Measurements from ENCODE around the gene CAAP1. TPM values are rescaled to one million over a fixed set of nuclear protein-coding genes. Genes with fewer than 3 reads are reported as not detected.

Gene CAAP1
- total RNA-seq, 8 experiments from 2014 or later, result 11.5 to 38.6 (median 19.0) TPM

DNA sequence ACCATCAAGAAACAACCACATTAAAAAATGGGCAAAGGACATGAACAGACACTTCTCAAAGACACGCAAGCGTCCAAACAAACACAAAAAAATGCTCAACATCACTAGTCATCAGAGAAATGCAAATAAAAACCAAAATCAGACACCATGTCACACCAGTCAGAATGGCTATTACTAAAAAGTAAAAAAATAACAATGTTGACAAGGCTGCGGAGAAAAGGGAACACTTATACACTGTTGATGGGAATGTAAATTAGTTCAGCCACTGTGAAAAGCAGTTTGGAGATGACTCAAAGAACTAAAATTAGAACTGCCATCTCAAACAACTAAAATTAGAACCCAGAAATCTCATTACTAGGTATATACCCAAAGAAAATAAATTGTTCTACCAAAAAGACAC, 80.4 kb downstream of the CAAP1 start:
- Histone ChIP-seq H3K27ac (no peak overlapping the region), H3K4me1 (replicated peaks in 1 of 2) (no peaks in the 10 kb centered on the region), H3K4me3 (no peak overlapping the region)
- in situ Hi-C loops (cut with MboI; ENCODE audit: low pct_unique_long_range_greater_than_20kb in 2 of 9, low sequenced_read_pairs in 9 of 9, unreplicated experiment in 9 of 9), result no loop called here
- ATAC-seq (replicated peaks in 6 of 8), result no peak
- WGBS, 10 experiments, result 82 to 100% (median 90%) methylated on average over 1 to 3 of the region's 3 CpGs; no CpG with 5 or more reads in 1 of the 10 experiments

DNA sequence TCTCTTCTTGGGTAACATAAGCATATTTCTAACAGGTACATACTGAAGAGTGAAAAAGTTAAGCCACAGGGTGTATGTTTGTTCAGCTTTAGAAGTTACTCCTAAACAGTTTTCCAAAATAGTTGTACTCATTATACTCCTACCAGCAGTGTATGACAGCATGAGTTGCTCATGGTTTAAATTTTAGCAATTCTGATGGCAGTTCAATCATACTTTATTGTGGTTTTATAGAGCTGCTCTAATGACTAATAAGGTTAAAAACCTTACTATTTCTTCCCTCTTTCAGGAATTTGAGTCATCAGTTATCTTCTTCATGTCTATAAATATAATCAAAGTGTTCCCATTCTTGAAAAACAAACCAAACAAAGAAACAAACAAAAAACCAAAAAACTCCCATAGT, 81.5 kb downstream of the CAAP1 start:
- ATAC-seq (replicated peaks in 6 of 8), result peak in 2 of 8 experiments; percentile 54 to 59
- H3K4me3 ChIP-seq, result no peak overlapping the region
- H3K4me1 ChIP-seq (replicated peaks in 1 of 2), result no peaks in the 10 kb centered on the region
- no peak overlapping the region for H3K27ac ChIP-seq
- in situ Hi-C loops (cut with MboI; ENCODE audit: low pct_unique_long_range_greater_than_20kb in 2 of 9, low sequenced_read_pairs in 9 of 9, unreplicated experiment in 9 of 9), result no loop called here

DNA sequence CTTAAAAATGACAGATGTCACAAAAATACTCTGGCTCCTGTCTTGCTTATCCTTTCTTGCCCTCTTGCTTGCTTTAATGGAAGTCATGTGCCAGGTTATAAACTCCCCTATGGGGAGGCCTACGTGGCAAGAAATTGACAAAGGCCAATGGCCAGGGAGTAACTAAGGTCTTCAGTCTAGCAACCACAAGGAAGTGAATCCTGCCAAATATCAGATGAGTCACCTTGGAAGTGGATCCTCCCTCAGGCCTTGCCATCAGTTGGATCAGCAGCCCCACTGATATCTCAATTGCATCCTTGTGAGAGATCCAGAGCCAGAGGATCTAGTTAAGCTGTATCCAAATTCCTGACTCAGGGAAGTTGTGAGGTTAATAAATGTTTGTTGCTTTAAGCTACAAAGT, 82.8 kb downstream of the CAAP1 start:
- peak in 2 of 8 experiments; percentile 92 to 94 for ATAC-seq (replicated peaks in 6 of 8)

DNA sequence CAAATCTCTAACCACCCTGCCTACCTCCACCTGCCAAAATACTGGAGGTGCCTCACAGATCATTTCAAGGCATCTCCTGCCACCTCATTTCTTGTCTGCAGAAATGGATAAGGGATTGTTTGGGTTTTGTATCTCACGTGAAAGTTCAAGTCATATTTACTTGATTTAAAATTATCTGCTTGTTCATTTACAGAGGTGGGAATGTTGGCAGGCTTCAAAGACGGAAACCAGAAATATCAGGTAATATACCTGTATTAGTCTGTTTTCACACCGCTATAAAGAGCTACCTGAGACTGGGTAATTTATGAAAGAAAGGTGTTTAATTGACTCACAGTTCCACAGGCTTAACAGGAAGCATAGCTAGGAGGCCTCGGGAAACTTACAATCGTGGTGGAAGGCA, 85.4 kb downstream of the CAAP1 start:
- Histone ChIP-seq H3K4me1 (replicated peaks in 1 of 2) (no peaks in the 10 kb centered on the region), H3K27ac (no peak overlapping the region), H3K4me3 (no peak overlapping the region)
- ATAC-seq (replicated peaks in 6 of 8), result no peak
- 60 to 100% (median 90%) methylated on average over 1 to 4 of the region's 5 CpGs; no CpG with 5 or more reads in 1 of the 10 experiments for WGBS, 10 experiments
- in situ Hi-C loops (cut with MboI; ENCODE audit: low pct_unique_long_range_greater_than_20kb in 2 of 9, low sequenced_read_pairs in 9 of 9, unreplicated experiment in 9 of 9), result no loop called here

More for the DNA sequence above, 82.8 kb downstream of the CAAP1 start:
- 13 to 88% (median 63%) methylated on average over 1 of the region's 1 CpG; no CpG with 5 or more reads in 3 of the 10 experiments for WGBS, 10 experiments
- Histone ChIP-seq H3K4me1 (replicated peaks in 1 of 2) (no peaks in the 10 kb centered on the region), H3K27ac (no peak overlapping the region), H3K4me3 (no peak overlapping the region)
- in situ Hi-C loops (cut with MboI; ENCODE audit: low pct_unique_long_range_greater_than_20kb in 2 of 9, low sequenced_read_pairs in 9 of 9, unreplicated experiment in 9 of 9), result no loop called here

DNA sequence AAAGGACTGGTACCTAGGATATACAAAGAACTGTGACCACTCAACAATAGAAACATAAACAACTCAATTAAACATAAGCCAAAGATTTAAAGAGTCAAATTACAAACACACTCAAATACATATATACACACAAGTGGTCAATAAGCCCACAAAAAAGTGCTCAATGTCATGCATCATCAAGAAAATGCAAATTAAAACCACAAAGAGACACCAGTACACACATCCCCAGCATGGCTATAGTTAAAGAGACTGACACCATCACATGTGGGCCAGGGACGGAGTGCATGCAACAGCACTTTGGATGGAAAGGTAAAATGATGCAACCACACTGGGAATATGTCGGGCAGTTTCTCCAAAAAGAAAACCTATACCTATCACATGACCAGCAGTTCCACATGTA, 89.7 kb downstream of the CAAP1 start:
- no peak overlapping the region for H3K27ac ChIP-seq
- WGBS, 10 experiments, result 40 to 100% (median 80%) methylated on average over 1 to 2 of the region's 2 CpGs; no CpG with 5 or more reads in 3 of the 10 experiments
- H3K4me1 ChIP-seq (replicated peaks in 1 of 2), result no peaks in the 10 kb centered on the region
- no peak overlapping the region for H3K4me3 ChIP-seq
- ATAC-seq (replicated peaks in 6 of 8), result no peak
- in situ Hi-C loops (cut with MboI; ENCODE audit: low pct_unique_long_range_greater_than_20kb in 2 of 9, low sequenced_read_pairs in 9 of 9, unreplicated experiment in 9 of 9), result no loop called here

DNA sequence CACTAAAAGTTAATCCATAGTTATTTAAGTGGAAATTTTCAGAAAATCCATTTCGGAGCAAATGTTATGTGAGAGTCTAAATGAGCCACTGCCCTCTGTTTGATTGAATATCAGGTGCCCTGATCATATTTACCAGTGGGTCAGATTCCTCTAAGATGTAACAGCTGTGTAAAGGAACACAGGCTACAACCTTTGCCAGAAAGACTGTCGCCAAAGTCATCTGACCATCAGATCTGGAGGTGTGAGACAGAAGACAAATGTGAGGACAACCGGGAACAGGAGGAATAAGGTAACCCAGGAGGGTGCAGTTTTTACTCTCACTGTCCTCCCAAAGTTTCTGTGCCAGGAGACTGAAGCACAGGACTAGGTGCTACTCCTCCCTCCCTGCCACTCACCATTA, 90.8 kb downstream of the CAAP1 start:
- Histone ChIP-seq H3K4me1 (replicated peaks in 1 of 2) (no peaks in the 10 kb centered on the region), H3K27ac (no peak overlapping the region), H3K4me3 (no peak overlapping the region)
- ATAC-seq (replicated peaks in 6 of 8), result no peak
- WGBS, 10 experiments, result 40 to 100% (median 82%) methylated on average over 1 to 3 of the region's 3 CpGs; no CpG with 5 or more reads in 1 of the 10 experiments
- in situ Hi-C loops (cut with MboI; ENCODE audit: low pct_unique_long_range_greater_than_20kb in 2 of 9, low sequenced_read_pairs in 9 of 9, unreplicated experiment in 9 of 9), result no loop called here

DNA sequence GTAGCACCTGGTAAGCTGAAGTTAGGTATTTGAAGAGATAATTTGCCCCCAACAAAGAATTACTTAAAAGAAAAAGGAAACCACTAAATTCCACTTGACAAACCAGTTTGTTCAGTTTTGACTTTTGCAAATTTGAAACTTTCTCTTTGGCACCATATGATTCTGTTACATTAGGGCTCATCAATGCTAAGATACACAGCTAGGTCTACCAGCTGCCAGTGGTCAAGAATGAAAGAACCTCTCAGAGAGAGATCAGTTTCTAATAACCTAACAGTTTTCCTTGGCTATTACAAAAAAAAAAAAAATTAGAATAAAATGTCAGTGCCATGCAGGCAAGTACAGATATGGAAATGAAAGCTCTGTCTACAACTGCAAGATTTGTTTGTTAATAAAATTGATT, 92.3 kb downstream of the CAAP1 start:
- no peak overlapping the region for H3K4me3 ChIP-seq
- ATAC-seq (replicated peaks in 6 of 8), result no peak
- H3K4me1 ChIP-seq (replicated peaks in 1 of 2), result no peaks in the 10 kb centered on the region
- in situ Hi-C loops (cut with MboI; ENCODE audit: low pct_unique_long_range_greater_than_20kb in 2 of 9, low sequenced_read_pairs in 9 of 9, unreplicated experiment in 9 of 9), result no loop called here
- H3K27ac ChIP-seq, result no peak overlapping the region

DNA sequence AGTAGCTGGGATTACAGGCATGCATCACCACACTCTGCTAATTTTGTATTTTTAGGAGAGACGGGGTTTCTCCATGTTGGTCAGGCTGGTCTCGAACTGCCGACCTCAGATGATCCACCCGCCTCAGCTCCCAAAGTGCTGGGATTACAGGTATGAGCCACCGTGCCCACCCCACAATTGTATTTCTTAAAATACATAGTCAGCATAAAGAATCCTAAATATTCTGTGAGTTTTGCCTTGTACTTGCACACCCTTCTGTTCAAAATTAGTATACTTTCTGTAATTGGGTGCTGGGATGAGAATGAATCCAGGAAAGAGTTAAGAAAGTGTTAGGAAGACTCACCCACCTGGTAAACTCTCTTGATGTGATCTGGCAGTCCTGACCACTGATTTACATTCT, 101.3 kb downstream of the CAAP1 start:
- Histone ChIP-seq H3K4me3 (no peak overlapping the region), H3K4me1 (replicated peaks in 1 of 2) (no peaks in the 10 kb centered on the region), H3K27ac (no peak overlapping the region)
- in situ Hi-C loops (cut with MboI; ENCODE audit: low pct_unique_long_range_greater_than_20kb in 2 of 9, low sequenced_read_pairs in 9 of 9, unreplicated experiment in 9 of 9), result no loop called here
- WGBS, 10 experiments, result 70 to 100% (median 86%) methylated on average over 1 to 5 of the region's 5 CpGs; no CpG with 5 or more reads in 5 of the 10 experiments
- no peak for ATAC-seq (replicated peaks in 6 of 8)

Other genes starting within 250 kb of the CAAP1 start
- gene PLAA, start 54.4 kb upstream of the CAAP1 start, total RNA-seq, result 10 to 100 TPM; 34.4 to 49.8 (median 38.5) TPM
- gene IFT74, start 63.6 kb upstream of the CAAP1 start, total RNA-seq, result 10 to 100 TPM; 13.9 to 28.8 (median 17.0) TPM
- gene LRRC19, start 112.9 kb upstream of the CAAP1 start, total RNA-seq, result 1 to 10 TPM in 2 of 8 experiments, under 1 TPM in 6; 0.27 to 3.2 (median 0.39) TPM
- 1 to 10 TPM in 1 of 8 experiments, under 1 TPM in 7; 0.05 to 2.1 (median 0.10) TPM for gene TEK, start 216.4 kb upstream of the CAAP1 start, total RNA-seq